B cell (primary cell): Measurements from ENCODE around the gene SLC51B. TPM values are rescaled to one million over a fixed set of nuclear protein-coding genes. Genes with fewer than 3 reads are reported as not detected.

Experiments used
- ATAC-seq: fragments of 200-7000 bp; cut with Tn5 transposase; one replicate; pipeline ENCODE4 v1.10.0; 2021; ENCODE audit warnings: low read depth, mild to moderate bottlenecking, moderate number of reproducible peaks, moderate library complexity
- CTCF ChIA-PET: fragments of 350-600 bp; sonication (Branson Sonifier 250); formaldehyde crosslinking; loops from one replicate; lab custom pipeline; 2021; ENCODE audit warnings: antibody characterized with exemption, inconsistent platforms; lab: Charles Lee
- POLR2A ChIA-PET: fragments of 350-600 bp; sonication (Branson Sonifier 250); formaldehyde crosslinking; loops from one replicate; lab custom pipeline; 2021; ENCODE audit warnings: antibody characterized with exemption; lab: Charles Lee
- DNase-seq: peaks from one replicate; pipeline ENCODE4 v3.0.0; 2013
- H2AFZ ChIP-seq: 2 replicates; pipeline ENCODE4 v1.6.1; 2012; ENCODE audit warnings: mild to moderate bottlenecking, low read depth, low read length; ENCODE audit not compliant: insufficient read depth, poor library complexity, severe bottlenecking
- H3K27ac ChIP-seq, 2 donors: 1 replicate in 1 of 2; 2 replicates in 1 of 2; pipeline ENCODE4 v1.5.1; 2012 to 2013; ENCODE audit warnings: low read length in 2 of 2, mild to moderate bottlenecking in 2 of 2, moderate library complexity in 1 of 2
- H3K27me3 ChIP-seq, 4 experiments: fragments of 200-600 bp in 1 of 4; sonication (generic) in 1 of 4; replicated peaks in 1 of 4; 1 replicate in 2 of 4; 2 replicates in 2 of 4; pipeline versions ENCODE4 v1.6.1 to v1.7.0; 2013 to 2016; ENCODE audit warnings: low read length in 3 of 4, mild to moderate bottlenecking in 2 of 4, mixed read lengths in 1 of 4, moderate library complexity in 1 of 4; ENCODE audit not compliant: insufficient read depth in 4 of 4, control insufficient read depth in 3 of 4; ENCODE audit errors: control extremely low read depth in 1 of 4
- H3K36me3 ChIP-seq, 2 experiments: replicated peaks in 1 of 2; 1 replicate in 1 of 2; 2 replicates in 1 of 2; pipeline versions ENCODE4 v1.6.1 to v1.7.1; 2013; ENCODE audit warnings: low read length in 1 of 2; ENCODE audit not compliant: insufficient read depth in 2 of 2, control insufficient read depth in 1 of 2; ENCODE audit errors: control extremely low read depth in 1 of 2, extremely low read depth in 1 of 2
- H3K4me1 ChIP-seq, 2 donors: fragments of 200-600 bp in 1 of 2; sonication (generic) in 1 of 2; 1 replicate in 1 of 2; 2 replicates in 1 of 2; pipeline versions ENCODE4 v1.5.1 to v1.6.1; 2013 to 2017; ENCODE audit warnings: low read length in 2 of 2; ENCODE audit not compliant: control insufficient read depth in 2 of 2, insufficient read depth in 2 of 2
- H3K4me2 ChIP-seq: replicated peaks from 2 replicates; pipeline ENCODE3; 2012; ENCODE audit warnings: mild to moderate bottlenecking, low read depth, low read length; ENCODE audit not compliant: poor library complexity, severe bottlenecking
- H3K4me3 ChIP-seq, 5 experiments: fragments of 200-600 bp in 1 of 5; sonication (generic) in 1 of 5; 1 replicate in 3 of 5; 2 replicates in 2 of 5; pipeline versions ENCODE4 v1.5.1 to v1.7.0; 2011 to 2016; ENCODE audit warnings: low read length in 4 of 5, mild to moderate bottlenecking in 4 of 5, low read depth in 2 of 5, control low read depth in 1 of 5, moderate library complexity in 1 of 5; ENCODE audit not compliant: insufficient read depth in 1 of 5; ENCODE audit errors: control extremely low read depth in 1 of 5, extremely low read depth in 1 of 5
- H3K79me2 ChIP-seq: fragments of 200-600 bp; sonication (generic); one replicate; pipeline ENCODE4 v1.6.0; 2016; ENCODE audit warnings: low read length; ENCODE audit not compliant: control insufficient read depth, insufficient read depth
- H3K9ac ChIP-seq: fragments of 200-600 bp; sonication (generic); 2 replicates; pipeline ENCODE4 v1.6.1; 2017; ENCODE audit warnings: mild to moderate bottlenecking, low read length, moderate library complexity
- H3K9me3 ChIP-seq, 3 donors: one replicate each; pipeline versions ENCODE4 v1.6.1 to v1.7.1; 2013; ENCODE audit warnings: low read length in 2 of 3; ENCODE audit not compliant: control insufficient read depth in 2 of 3, insufficient read depth in 1 of 3; ENCODE audit errors: control extremely low read depth in 1 of 3
- H4K20me1 ChIP-seq: 2 replicates; pipeline ENCODE4 v1.6.0; 2012; ENCODE audit warnings: mild to moderate bottlenecking, low read length; ENCODE audit not compliant: insufficient read depth, control insufficient read depth, poor library complexity, severe bottlenecking
- H3K27ac Mint-ChIP-seq: one replicate; pipeline ENCODE4 v1.8.0; 2021; ENCODE audit warnings: mixed read lengths
- H3K27me3 Mint-ChIP-seq: one replicate; pipeline ENCODE4 v1.8.0; 2021; ENCODE audit warnings: mixed read lengths
- H3K4me1 Mint-ChIP-seq: one replicate; pipeline ENCODE4 v1.8.0; 2021; ENCODE audit warnings: mixed read lengths
- H3K4me3 Mint-ChIP-seq: one replicate; pipeline ENCODE4 v1.8.0; 2021; ENCODE audit warnings: mixed read lengths
- H3K9me3 Mint-ChIP-seq: one replicate; pipeline ENCODE4 v1.8.0; 2022; ENCODE audit warnings: mixed read lengths; ENCODE audit not compliant: insufficient read depth
- EZH2 ChIP-seq: IDR thresholded peaks from 2 replicates; pipeline ENCODE4 v1.6.1; 2012; ENCODE audit warnings: borderline replicate concordance, low read depth, mild to moderate bottlenecking, moderate library complexity, low read length; ENCODE audit not compliant: insufficient read depth, poor library complexity, severe bottlenecking
- WGBS: methylation state at CpG from one replicate; pipeline ENCODE4 v1.1.5; 2013; ENCODE audit warnings: missing lambda C conversion rate; ENCODE audit not compliant: insufficient coverage; 5-methylcytosine and 5-hydroxymethylcytosine counted together
- intact Hi-C: fragments of 100-400 bp; cut with micrococcal nuclease; formaldehyde crosslinking; loops from one replicate; pipeline ENCODE4 v1.10.0; 2022
- polyA plus RNA-seq: library from polyadenylated mRNA; depleted of rRNA; stranded (reverse); fragments of >200 nt; gene quantifications from 2 replicates; pipeline ENCODE4 v1.2.3, GENCODE V29; 2012
- total RNA-seq, 2 donors: library from RNA; stranded (reverse); fragments of 120-200 nt in 1 of 2; gene quantifications; 1 replicate in 1 of 2; 2 replicates in 1 of 2; pipeline versions ENCODE4 v1.2.3 to v1.2.4, GENCODE V29; 2013 to 2022
- TF ChIP-seq, protein P1 (sequence below): fragments of 200-600 bp; IDR thresholded peaks from one replicate; pipeline ENCODE4 v1.8.0; 2022; ENCODE audit warnings: antibody characterized with exemption, mild to moderate bottlenecking

SLC51B gene
- total and polyA plus RNA-seq, 2 donors (not counting 1 experiment from before 2014, with no cell fraction given), result not detected

DNA sequence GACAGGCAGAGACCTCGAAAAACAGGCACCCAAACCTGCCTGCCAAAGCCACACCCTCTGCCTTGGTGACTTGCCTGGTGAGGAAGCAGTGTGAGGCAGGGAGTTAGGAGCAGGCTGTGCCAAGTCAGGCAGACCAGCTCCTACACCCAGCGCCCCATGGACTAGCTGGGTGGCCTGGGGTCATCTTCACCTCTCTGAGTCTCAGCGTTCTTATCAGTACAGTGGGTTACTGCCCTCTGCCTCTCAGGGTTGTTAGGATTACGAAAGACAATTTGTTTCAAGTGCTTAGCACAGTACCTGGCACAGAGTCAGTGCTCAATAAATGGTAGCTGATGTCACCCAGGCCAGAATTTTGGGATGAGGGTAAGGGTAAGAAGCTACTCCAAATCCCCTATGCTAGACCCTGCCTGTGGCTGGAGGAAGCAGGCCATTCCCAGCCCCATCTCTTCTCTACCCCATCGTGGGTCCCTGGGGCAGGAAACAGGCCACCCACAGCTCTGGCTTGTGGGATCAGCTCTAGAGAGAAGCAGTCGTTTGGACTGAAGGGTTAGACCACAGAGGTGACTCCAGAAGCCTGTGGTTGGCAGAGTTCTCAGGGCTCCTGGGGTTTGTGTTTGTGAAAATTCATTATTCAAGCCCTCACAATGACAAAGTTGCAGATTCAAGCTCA, 10.1 kb downstream of the SLC51B start:
- CTCF ChIA-PET, result interaction anchor here (0.8 to 4.1 kb wide), 11 partner anchors 21 to 330 kb away, joined by 3 to 13 read pairs (median 4); partner anchors contain the start of gene KBTBD13
- no peaks in the 10 kb centered on the region for H3K27me3 Mint-ChIP-seq
- DNase-seq (no peak), ATAC-seq (no peak)
- H3K9me3 Mint-ChIP-seq, result no peaks in the 10 kb centered on the region
- 61% methylated on average over 5 of the region's 6 CpGs for WGBS
- Histone ChIP-seq H3K79me2 (no peaks in the 10 kb centered on the region), H3K4me3 (no peak overlapping the region), H3K4me1 (peaks cover under 1 to 6% of the 10 kb centered on the region in 2 donors), H3K27me3 (peaks cover 0 to 2% (median 0%) of the 10 kb centered on the region in 4 experiments), H2AFZ (no peak overlapping the region), H3K36me3 (no peaks in the 10 kb centered on the region), H3K4me2 (no peak overlapping the region), H3K27ac (no peak overlapping the region), H3K9me3 (peaks cover 0 to 4% (median 0%) of the 10 kb centered on the region in 3 donors), H4K20me1 (no peaks in the 10 kb centered on the region), H3K9ac (no peak overlapping the region)
- no peak overlapping the region for H3K27ac Mint-ChIP-seq
- POLR2A ChIA-PET, result no interaction called here
- TF ChIP-seq EZH2, result no peak
- TF ChIP-seq, protein P1, sequence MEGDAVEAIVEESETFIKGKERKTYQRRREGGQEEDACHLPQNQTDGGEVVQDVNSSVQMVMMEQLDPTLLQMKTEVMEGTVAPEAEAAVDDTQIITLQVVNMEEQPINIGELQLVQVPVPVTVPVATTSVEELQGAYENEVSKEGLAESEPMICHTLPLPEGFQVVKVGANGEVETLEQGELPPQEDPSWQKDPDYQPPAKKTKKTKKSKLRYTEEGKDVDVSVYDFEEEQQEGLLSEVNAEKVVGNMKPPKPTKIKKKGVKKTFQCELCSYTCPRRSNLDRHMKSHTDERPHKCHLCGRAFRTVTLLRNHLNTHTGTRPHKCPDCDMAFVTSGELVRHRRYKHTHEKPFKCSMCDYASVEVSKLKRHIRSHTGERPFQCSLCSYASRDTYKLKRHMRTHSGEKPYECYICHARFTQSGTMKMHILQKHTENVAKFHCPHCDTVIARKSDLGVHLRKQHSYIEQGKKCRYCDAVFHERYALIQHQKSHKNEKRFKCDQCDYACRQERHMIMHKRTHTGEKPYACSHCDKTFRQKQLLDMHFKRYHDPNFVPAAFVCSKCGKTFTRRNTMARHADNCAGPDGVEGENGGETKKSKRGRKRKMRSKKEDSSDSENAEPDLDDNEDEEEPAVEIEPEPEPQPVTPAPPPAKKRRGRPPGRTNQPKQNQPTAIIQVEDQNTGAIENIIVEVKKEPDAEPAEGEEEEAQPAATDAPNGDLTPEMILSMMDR, result no peak
- no peak overlapping the region for H3K4me3 Mint-ChIP-seq
- H3K4me1 Mint-ChIP-seq, result peaks cover 4% of the 10 kb centered on the region
- intact Hi-C loops, result loop anchor here (2.0 kb wide), 1 partner anchor 249 kb away; the partner anchor contains the start of gene RNU5B-1

- no peak for ATAC-seq
- H3K36me3 ChIP-seq, result no peaks in the 10 kb centered on the region
- no peak overlapping the region for H2AFZ ChIP-seq
- WGBS, result 82% methylated on average over 8 of the region's 9 CpGs
- CTCF ChIA-PET, result interaction anchor here (0.6 to 2.1 kb wide), 6 partner anchors 15 to 241 kb away, joined by 3 to 10 read pairs (median 4); partner anchors contain the start of gene KBTBD13
- no peak for DNase-seq
- no peaks in the 10 kb centered on the region for H3K27me3 Mint-ChIP-seq
- no peak for TF ChIP-seq EZH2
- TF ChIP-seq, protein P1, result no peak
- no peaks in the 10 kb centered on the region for H3K79me2 ChIP-seq
- no peak overlapping the region for H3K27ac ChIP-seq
- no peak overlapping the region for H3K4me3 ChIP-seq
- intact Hi-C loops, result no loop called here
- H3K4me1 ChIP-seq, result peaks cover 0 to 3% of the 10 kb centered on the region in 2 donors
- H3K4me2 ChIP-seq, result no peak overlapping the region
- H3K9me3 Mint-ChIP-seq, result no peaks in the 10 kb centered on the region
- H3K27ac Mint-ChIP-seq, result no peak overlapping the region
- H3K9me3 ChIP-seq, result peaks cover 0 to 4% (median 0%) of the 10 kb centered on the region in 3 donors
- peaks cover 0 to 2% (median 0%) of the 10 kb centered on the region in 4 experiments for H3K27me3 ChIP-seq
- peaks cover under 1% of the 10 kb centered on the region for H3K4me1 Mint-ChIP-seq
- no peak overlapping the region for H3K4me3 Mint-ChIP-seq
- POLR2A ChIA-PET, result no interaction called here
- no peak overlapping the region for H3K9ac ChIP-seq
- H4K20me1 ChIP-seq, result no peaks in the 10 kb centered on the region
Measured at GRCh38 chr15:65056106-65056505, 10.9 kb downstream of the SLC51B start.
